Glutamatergic neuron (in vitro differentiated cells): Measurements from ENCODE around the gene BANF2. TPM values are rescaled to one million over a fixed set of nuclear protein-coding genes. Genes with fewer than 3 reads are reported as not detected.
"Not testable (repeated sequence)": the region's sequence is repeated elsewhere in the genome, so short reads cannot be mapped to it uniquely, and the experiment has no call there.

ENCODE experiments used
- DNase-seq: peaks from one replicate; pipeline ENCODE4 v3.0.0; 2022
- H3K27ac Mint-ChIP-seq: one replicate; pipeline ENCODE4 v1.8.0; 2020; ENCODE audit warnings: mild to moderate bottlenecking, mixed read lengths, inconsistent platforms; ENCODE audit not compliant: unreplicated experiment
- H3K27me3 Mint-ChIP-seq: one replicate; pipeline ENCODE4 v1.8.0; 2020; ENCODE audit warnings: mild to moderate bottlenecking, moderate library complexity, mixed read lengths, inconsistent platforms; ENCODE audit not compliant: unreplicated experiment
- H3K36me3 Mint-ChIP-seq: one replicate; pipeline ENCODE4 v1.8.0; 2020; ENCODE audit warnings: mild to moderate bottlenecking, mixed read lengths, inconsistent platforms; ENCODE audit not compliant: unreplicated experiment
- H3K4me1 Mint-ChIP-seq: one replicate; pipeline ENCODE4 v1.8.0; 2020; ENCODE audit warnings: mild to moderate bottlenecking, low read depth, mixed read lengths, inconsistent platforms; ENCODE audit not compliant: unreplicated experiment
- H3K4me3 Mint-ChIP-seq: one replicate; pipeline ENCODE4 v1.8.0; 2020; ENCODE audit warnings: mild to moderate bottlenecking, mixed read lengths, inconsistent platforms; ENCODE audit not compliant: unreplicated experiment
- H3K9me3 Mint-ChIP-seq: one replicate; pipeline ENCODE4 v1.8.0; 2020; ENCODE audit warnings: mild to moderate bottlenecking, moderate library complexity, mixed read lengths, inconsistent platforms; ENCODE audit not compliant: unreplicated experiment
- total RNA-seq: library from RNA; stranded (reverse); fragmentation: NEBNext Ultra II Directional; extraction: Animal tissue kit (Norgen Biotek cat#: 25700); gene quantifications from one replicate; pipeline ENCODE4 v1.2.1, GENCODE V29; 2021; ENCODE audit not compliant: unreplicated experiment
- TF ChIP-seq, protein P1 (sequence below): fragments of 200-600 bp; sonication (generic); IDR thresholded peaks from one replicate; pipeline ENCODE4 v1.5.0; 2021; ENCODE audit not compliant: partially characterized antibody, unreplicated experiment

BANF2 gene
- total RNA-seq, 1 donor from 2014 or later, result not detected

- Mint-ChIP-seq H3K27me3 (peaks cover 4% of the 10 kb centered on the region), H3K27ac (no peak overlapping the region), H3K36me3 (peaks cover 10% of the 10 kb centered on the region), H3K9me3 (peaks cover 6% of the 10 kb centered on the region), H3K4me3 (no peak overlapping the region), H3K4me1 (no peaks in the 10 kb centered on the region)
- no peak for DNase-seq
- TF ChIP-seq, protein P1, sequence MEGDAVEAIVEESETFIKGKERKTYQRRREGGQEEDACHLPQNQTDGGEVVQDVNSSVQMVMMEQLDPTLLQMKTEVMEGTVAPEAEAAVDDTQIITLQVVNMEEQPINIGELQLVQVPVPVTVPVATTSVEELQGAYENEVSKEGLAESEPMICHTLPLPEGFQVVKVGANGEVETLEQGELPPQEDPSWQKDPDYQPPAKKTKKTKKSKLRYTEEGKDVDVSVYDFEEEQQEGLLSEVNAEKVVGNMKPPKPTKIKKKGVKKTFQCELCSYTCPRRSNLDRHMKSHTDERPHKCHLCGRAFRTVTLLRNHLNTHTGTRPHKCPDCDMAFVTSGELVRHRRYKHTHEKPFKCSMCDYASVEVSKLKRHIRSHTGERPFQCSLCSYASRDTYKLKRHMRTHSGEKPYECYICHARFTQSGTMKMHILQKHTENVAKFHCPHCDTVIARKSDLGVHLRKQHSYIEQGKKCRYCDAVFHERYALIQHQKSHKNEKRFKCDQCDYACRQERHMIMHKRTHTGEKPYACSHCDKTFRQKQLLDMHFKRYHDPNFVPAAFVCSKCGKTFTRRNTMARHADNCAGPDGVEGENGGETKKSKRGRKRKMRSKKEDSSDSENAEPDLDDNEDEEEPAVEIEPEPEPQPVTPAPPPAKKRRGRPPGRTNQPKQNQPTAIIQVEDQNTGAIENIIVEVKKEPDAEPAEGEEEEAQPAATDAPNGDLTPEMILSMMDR, result no peak
Observed at GRCh38 chr20:17773619-17774018, 73.9 kb downstream of the BANF2 start.

- TF ChIP-seq, protein P1, result no peak
- Mint-ChIP-seq H3K27me3 (peaks cover 4% of the 10 kb centered on the region), H3K4me3 (no peak overlapping the region), H3K27ac (no peak overlapping the region), H3K4me1 (no peaks in the 10 kb centered on the region), H3K36me3 (peaks cover 10% of the 10 kb centered on the region), H3K9me3 (peaks cover 10% of the 10 kb centered on the region)
- no peak for DNase-seq
Observed at GRCh38 chr20:17775600-17775999, 75.8 kb downstream of the BANF2 start.

DNA sequence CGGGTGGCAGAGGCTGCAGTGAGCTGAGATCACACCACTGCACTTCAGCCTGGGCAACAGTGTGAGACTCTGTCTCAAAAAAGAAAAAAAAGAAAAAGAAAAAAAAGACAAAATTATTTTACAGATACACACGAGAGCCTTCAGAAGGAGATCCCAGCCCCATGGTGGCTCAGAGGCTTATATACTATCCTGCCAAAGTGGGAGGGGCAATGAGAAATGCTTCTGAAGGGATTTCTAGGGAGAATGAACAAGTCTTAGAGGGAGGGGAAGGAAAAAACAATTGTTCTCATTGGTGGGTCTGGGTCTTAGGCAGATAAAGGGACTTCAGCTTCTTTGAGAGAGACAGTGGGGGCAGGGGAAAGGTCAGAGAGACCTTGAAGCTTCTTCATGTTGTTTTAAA is 76.8 kb downstream of the BANF2 start:
- Mint-ChIP-seq H3K27me3 (peaks cover 4% of the 10 kb centered on the region), H3K4me3 (no peak overlapping the region), H3K36me3 (peaks cover 10% of the 10 kb centered on the region), H3K27ac (no peak overlapping the region), H3K4me1 (no peaks in the 10 kb centered on the region), H3K9me3 (peaks cover 10% of the 10 kb centered on the region)
- TF ChIP-seq, protein P1, result no peak
- DNase-seq, result no peak

DNA sequence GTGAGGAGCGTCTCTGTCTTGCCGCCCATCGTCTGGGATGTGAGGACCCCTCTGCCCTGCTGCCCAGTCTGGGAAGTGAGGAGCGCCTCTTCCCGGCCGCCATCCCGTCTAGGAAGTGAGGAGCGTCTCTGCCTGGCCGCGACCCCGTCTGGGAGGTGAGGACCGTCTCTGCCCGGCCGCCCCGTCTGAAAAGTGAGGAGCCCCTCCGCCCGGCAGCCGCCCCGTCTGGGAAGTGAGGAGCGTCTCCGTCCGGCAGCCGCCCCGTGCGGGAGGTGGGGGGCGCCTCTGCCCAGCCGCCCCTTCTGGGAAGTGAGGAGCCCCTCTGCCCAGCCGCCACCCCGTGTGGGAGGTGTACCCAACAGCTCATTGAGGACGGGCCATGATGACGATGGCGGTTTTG is 79.2 kb downstream of the BANF2 start:
- not testable (repeated sequence) for H3K4me3 Mint-ChIP-seq, DNase-seq, H3K27me3 Mint-ChIP-seq, H3K27ac Mint-ChIP-seq, H3K9me3 Mint-ChIP-seq, H3K4me1 Mint-ChIP-seq
- H3K36me3 Mint-ChIP-seq, result peaks cover 10% of the 10 kb centered on the region

DNA sequence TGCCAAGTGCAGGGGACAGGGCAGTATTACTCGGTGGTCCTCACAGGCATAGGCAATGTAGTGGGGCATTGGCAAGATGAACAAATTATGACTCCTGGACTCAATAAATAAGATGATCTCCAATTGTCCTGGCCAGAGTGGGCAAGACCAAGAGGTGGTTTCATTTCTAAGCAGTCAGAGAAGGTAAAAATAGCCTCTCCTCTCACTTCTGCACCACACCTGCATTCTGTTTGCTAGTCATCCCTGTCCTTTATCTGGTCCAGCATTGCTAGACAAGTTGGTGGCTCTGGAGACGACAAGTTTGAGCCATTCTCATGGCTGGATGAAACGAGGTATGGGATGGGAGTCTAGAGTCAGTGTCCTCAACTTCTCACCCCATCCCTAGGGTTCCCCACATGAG is 83.0 kb downstream of the BANF2 start:
- TF ChIP-seq, protein P1, result no peak
- Mint-ChIP-seq H3K4me3 (no peak overlapping the region), H3K27me3 (no peaks in the 10 kb centered on the region), H3K27ac (no peak overlapping the region), H3K36me3 (peaks cover 4% of the 10 kb centered on the region), H3K9me3 (peaks cover 7% of the 10 kb centered on the region), H3K4me1 (no peaks in the 10 kb centered on the region)
- DNase-seq, result no peak

DNA sequence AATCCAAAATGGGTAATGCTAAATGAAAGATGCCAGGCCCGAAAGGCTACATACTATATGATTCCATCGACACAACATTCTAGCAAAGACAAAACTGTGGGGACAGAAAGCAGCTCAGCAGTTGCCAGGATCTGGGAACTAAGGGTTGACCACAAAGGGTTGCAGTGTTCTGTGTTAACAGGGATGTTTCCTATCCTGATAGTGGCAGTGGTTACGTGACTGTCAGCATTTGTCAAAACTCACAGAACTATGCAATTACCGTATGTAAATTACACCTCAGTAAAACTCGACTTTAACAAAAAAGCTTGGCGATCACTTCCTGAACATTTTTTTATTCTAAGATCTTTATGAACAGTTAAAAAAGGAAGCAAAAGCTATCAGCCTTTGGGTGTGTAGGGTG is 83.9 kb downstream of the BANF2 start:
- Mint-ChIP-seq H3K4me3 (no peak overlapping the region), H3K36me3 (no peaks in the 10 kb centered on the region), H3K9me3 (peaks cover 7% of the 10 kb centered on the region), H3K27me3 (no peaks in the 10 kb centered on the region), H3K4me1 (no peaks in the 10 kb centered on the region), H3K27ac (no peak overlapping the region)
- TF ChIP-seq, protein P1, result no peak
- DNase-seq, result no peak
